Stimulated activated naive B cell treated with anti-CD40 and anti-IgM and Interleukin-4, amounts not matched to agents 10 μg/mL and 1 μg/mL and 100 μg/mL, for 72 hours (primary cell): ENCODE data around the gene YAP1.

ENCODE experiments used
- ATAC-seq, 2 donors: fragments of 150-1000 bp; cut with Tn5 transposase; replicated peaks; 2 replicates each; pipeline ENCODE4 v1.10.0; 2021; ENCODE audit warnings: moderate library complexity in 1 of 2
- DNase-seq: peaks from one replicate; pipeline ENCODE4 v3.0.0; 2021
- H3K27ac Mint-ChIP-seq: one replicate; pipeline ENCODE4 v1.8.0; 2022; ENCODE audit warnings: mild to moderate bottlenecking, mixed read lengths
- H3K27me3 Mint-ChIP-seq, 2 donors: one replicate each; pipeline ENCODE4 v1.8.0; 2022; ENCODE audit warnings: mixed read lengths in 2 of 2
- H3K36me3 Mint-ChIP-seq, 2 donors: one replicate each; pipeline ENCODE4 v1.8.0; 2022; ENCODE audit warnings: mixed read lengths in 2 of 2, mild to moderate bottlenecking in 1 of 2
- H3K4me1 Mint-ChIP-seq, 2 donors: one replicate each; pipeline ENCODE4 v1.8.0; 2022; ENCODE audit warnings: mixed read lengths in 2 of 2, mild to moderate bottlenecking in 1 of 2
- H3K4me3 Mint-ChIP-seq, 2 donors: one replicate each; pipeline ENCODE4 v1.8.0; 2022; ENCODE audit warnings: mild to moderate bottlenecking in 2 of 2, mixed read lengths in 2 of 2, moderate library complexity in 1 of 2
- H3K9me3 Mint-ChIP-seq, 2 donors: one replicate each; pipeline ENCODE4 v1.8.0; 2022; ENCODE audit warnings: mixed read lengths in 2 of 2, mild to moderate bottlenecking in 1 of 2

Gene YAP1

GRCh38 chr11:102138223-102138622 is 28.0 kb downstream of the YAP1 start:
- H3K4me1 Mint-ChIP-seq: no peaks in the 10 kb centered on the region
- ATAC-seq: no peak
- H3K27me3 Mint-ChIP-seq: peaks cover 0 to 11% of the 10 kb centered on the region in 2 donors
- H3K27ac Mint-ChIP-seq: no peak overlapping the region
- H3K4me3 Mint-ChIP-seq: no peak overlapping the region
- H3K9me3 Mint-ChIP-seq: peaks cover 0 to 3% of the 10 kb centered on the region in 2 donors
- H3K36me3 Mint-ChIP-seq: no peaks in the 10 kb centered on the region
- no peak for DNase-seq

DNA sequence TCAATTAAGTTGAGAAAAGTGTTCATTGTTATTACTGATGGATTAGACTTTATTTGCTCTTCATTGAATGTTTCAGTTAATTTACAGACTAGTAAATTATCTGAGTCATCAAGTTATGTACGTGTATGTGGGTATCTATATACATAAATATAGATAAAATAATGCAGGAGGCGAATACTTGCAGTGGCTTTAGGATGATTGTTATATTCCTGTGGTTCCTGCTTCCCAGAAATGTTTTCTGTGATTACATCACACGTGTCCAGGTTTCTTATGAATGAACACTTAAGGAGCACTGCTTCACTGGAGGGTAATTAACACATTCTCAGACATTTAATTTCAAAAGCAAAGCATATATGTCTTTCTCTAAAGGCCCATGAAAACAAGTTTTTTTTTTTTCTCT is 28.4 kb downstream of the YAP1 start:
- Mint-ChIP-seq H3K4me3 (no peak overlapping the region), H3K27me3 (peaks cover 0 to 9% of the 10 kb centered on the region in 2 donors), H3K27ac (no peak overlapping the region), H3K9me3 (peaks cover 0 to 3% of the 10 kb centered on the region in 2 donors), H3K4me1 (no peaks in the 10 kb centered on the region), H3K36me3 (no peaks in the 10 kb centered on the region)
- DNase-seq (no peak), ATAC-seq (no peak)

- Mint-ChIP-seq H3K9me3 (peaks cover 0 to 3% of the 10 kb centered on the region in 2 donors), H3K4me1 (no peaks in the 10 kb centered on the region), H3K4me3 (no peak overlapping the region), H3K27me3 (peaks cover 0 to 5% of the 10 kb centered on the region in 2 donors), H3K27ac (no peak overlapping the region), H3K36me3 (no peaks in the 10 kb centered on the region)
- DNase-seq: no peak
- no peak for ATAC-seq
Measured at GRCh38 chr11:102139081-102139498, 28.8 kb downstream of the YAP1 start.

DNA sequence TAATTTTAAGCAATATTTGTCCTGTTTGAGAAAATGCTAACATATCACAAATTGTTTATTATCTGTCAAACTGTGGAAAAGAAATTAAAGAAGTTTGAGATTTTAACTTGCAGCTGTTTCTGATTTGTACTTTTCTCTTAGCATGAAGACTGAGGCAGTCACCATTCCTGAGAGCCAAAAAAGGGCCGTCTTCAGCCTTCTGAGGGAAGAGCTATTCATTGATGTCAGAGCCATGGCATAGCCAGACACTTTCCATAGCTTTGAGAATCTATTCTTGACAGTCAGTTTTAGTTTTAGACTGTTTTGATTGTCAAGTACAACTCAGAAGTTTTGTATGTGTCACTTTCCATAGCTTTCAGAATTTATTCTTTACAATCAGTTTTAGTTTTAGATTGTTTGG is 32.1 kb downstream of the YAP1 start:
- Mint-ChIP-seq H3K27ac (no peak overlapping the region), H3K4me1 (no peaks in the 10 kb centered on the region), H3K4me3 (no peak overlapping the region), H3K36me3 (no peaks in the 10 kb centered on the region), H3K27me3 (peaks cover 11 to 17% of the 10 kb centered on the region in 2 donors), H3K9me3 (peaks cover 0 to 3% of the 10 kb centered on the region in 2 donors)
- ATAC-seq (no peak), DNase-seq (no peak)

- H3K27me3 Mint-ChIP-seq: peaks cover 11 to 17% of the 10 kb centered on the region in 2 donors
- ATAC-seq (no peak), DNase-seq (no peak)
- no peak overlapping the region for H3K27ac Mint-ChIP-seq
- H3K36me3 Mint-ChIP-seq: no peaks in the 10 kb centered on the region
- no peaks in the 10 kb centered on the region for H3K9me3 Mint-ChIP-seq
- H3K4me3 Mint-ChIP-seq: no peak overlapping the region
- no peaks in the 10 kb centered on the region for H3K4me1 Mint-ChIP-seq
Measured at GRCh38 chr11:102143867-102144266, 33.6 kb downstream of the YAP1 start.

DNA sequence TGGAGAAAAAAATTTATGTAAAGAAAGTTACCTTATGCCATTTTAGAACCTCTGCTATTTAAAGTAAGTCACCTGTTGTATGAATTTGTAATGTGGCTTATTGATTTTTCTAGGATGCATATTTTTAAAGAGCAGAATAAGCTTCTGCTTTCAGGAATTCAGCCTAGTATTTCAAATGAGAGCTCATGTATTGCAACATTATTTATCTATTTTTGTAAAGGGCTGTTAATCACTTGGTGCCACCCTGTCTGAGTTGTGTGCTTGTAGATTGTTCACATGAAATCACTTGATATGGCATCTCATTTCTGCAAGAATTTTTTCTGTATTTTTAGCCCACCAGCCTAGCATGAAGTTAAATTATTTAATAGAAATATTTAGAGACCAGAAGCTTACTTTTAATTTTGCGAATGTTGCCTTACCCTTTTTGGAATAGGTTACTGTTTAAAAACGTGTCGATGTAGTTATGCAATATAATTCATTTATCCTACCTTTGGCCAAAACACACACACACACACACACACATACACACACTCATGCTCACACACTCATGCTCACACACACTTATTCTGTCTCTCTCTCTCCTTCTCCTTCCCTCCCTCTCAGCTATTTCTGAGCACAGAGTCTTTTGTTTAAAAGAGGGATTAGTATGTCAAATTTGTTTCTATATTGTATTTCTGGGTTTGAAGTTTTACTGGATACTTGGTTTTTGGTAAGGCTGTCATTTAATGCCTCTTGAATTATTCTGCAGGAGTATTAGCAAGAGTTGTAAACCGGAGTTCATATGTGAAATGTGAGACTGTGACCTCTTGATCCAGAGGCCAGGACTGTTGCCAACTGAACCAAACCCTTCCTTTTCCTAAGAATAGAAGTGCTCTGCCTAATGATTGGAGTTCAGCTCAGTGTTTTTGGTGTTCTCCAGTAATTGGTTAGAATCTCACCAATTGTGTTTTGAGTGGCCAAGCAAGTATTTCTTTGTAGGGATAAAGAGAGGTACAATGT is 34.4 kb downstream of the YAP1 start:
- Mint-ChIP-seq H3K27me3 (peaks cover 16 to 17% of the 10 kb centered on the region in 2 donors), H3K36me3 (no peaks in the 10 kb centered on the region), H3K4me1 (no peaks in the 10 kb centered on the region), H3K9me3 (no peaks in the 10 kb centered on the region), H3K4me3 (no peak overlapping the region), H3K27ac (no peak overlapping the region)
- ATAC-seq (no peak), DNase-seq (no peak)

- H3K27ac Mint-ChIP-seq: no peak overlapping the region
- DNase-seq: no peak
- ATAC-seq: no peak
- no peak overlapping the region for H3K4me3 Mint-ChIP-seq
- H3K4me1 Mint-ChIP-seq: no peaks in the 10 kb centered on the region
- no peaks in the 10 kb centered on the region for H3K9me3 Mint-ChIP-seq
- H3K27me3 Mint-ChIP-seq: peaks cover 12 to 26% of the 10 kb centered on the region in 2 donors
- no peaks in the 10 kb centered on the region for H3K36me3 Mint-ChIP-seq
Measured at GRCh38 chr11:102147015-102147414, 36.8 kb downstream of the YAP1 start.

DNA sequence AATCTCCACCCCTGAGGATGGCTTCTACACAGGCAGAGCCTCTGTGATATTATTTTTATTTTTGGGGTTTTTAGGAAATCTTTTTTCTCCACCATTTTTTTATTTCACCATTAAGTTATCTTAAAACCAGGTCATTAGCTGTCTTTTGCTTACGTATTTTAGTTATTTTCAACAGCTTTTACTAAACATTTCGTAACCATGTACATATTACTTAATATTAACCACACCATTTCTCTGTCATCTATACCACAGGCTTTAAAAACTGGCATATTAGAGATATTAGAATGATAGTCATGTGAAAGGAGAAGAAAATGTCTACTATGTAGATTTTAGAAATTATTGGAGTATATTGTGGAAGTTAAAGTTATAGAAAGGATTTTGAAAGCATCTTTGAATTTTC is 37.4 kb downstream of the YAP1 start:
- Mint-ChIP-seq H3K36me3 (no peaks in the 10 kb centered on the region), H3K27ac (no peak overlapping the region), H3K4me1 (no peaks in the 10 kb centered on the region), H3K4me3 (no peak overlapping the region), H3K9me3 (no peaks in the 10 kb centered on the region), H3K27me3 (peaks cover 12 to 27% of the 10 kb centered on the region in 2 donors)
- no peak for ATAC-seq
- DNase-seq: no peak

- H3K9me3 Mint-ChIP-seq: no peaks in the 10 kb centered on the region
- H3K4me3 Mint-ChIP-seq: no peak overlapping the region
- ATAC-seq (no peak), DNase-seq (no peak)
- no peaks in the 10 kb centered on the region for H3K4me1 Mint-ChIP-seq
- no peaks in the 10 kb centered on the region for H3K36me3 Mint-ChIP-seq
- H3K27me3 Mint-ChIP-seq: peaks cover 12 to 30% of the 10 kb centered on the region in 2 donors
- no peak overlapping the region for H3K27ac Mint-ChIP-seq
Measured at GRCh38 chr11:102148059-102148458, 37.8 kb downstream of the YAP1 start.

DNA sequence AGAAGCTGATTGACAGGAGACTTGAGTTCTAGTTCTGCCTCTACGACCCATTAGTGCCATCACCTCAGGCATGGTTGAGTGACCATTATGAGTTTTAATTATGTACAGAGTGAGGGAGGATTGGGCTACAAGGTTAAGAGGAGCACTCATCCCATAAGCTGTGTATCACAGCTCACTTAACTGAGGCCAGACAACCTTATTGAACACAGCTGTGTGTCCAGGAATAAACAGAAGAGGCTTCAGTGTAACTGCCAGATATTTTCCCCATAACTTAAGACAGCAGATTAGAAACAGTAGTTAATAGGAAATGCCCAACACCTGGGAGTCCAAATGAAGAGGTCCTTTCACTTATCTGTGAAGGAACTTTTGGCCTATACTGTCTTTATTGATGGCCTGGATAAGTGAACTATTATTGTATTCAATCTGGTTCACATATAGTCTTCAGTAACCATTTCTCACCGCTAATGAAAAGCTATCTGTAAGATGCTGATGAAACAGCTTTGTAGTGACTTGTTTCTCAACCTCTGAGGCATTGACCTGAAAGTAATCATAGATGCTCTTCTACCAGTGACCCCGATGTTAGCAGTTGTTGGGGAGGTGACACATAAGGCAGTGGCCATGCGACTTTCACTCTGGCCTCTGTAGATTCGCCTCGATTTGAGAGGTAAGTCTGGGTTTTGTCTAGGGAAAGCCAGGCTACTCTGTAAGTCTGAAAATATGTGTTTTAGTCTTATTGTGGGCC is 41.7 kb downstream of the YAP1 start:
- DNase-seq (no peak), ATAC-seq (no peak)
- Mint-ChIP-seq H3K4me3 (no peak overlapping the region), H3K4me1 (no peaks in the 10 kb centered on the region), H3K27ac (no peak overlapping the region), H3K27me3 (peaks cover 8 to 19% of the 10 kb centered on the region in 2 donors), H3K9me3 (no peaks in the 10 kb centered on the region), H3K36me3 (no peaks in the 10 kb centered on the region)

GRCh38 chr11:102153082-102153481 is 42.8 kb downstream of the YAP1 start:
- Mint-ChIP-seq H3K27ac (no peak overlapping the region), H3K9me3 (no peaks in the 10 kb centered on the region), H3K4me1 (no peaks in the 10 kb centered on the region), H3K4me3 (no peak overlapping the region), H3K36me3 (no peaks in the 10 kb centered on the region), H3K27me3 (peaks cover 8 to 19% of the 10 kb centered on the region in 2 donors)
- no peak for DNase-seq
- ATAC-seq: no peak

DNA sequence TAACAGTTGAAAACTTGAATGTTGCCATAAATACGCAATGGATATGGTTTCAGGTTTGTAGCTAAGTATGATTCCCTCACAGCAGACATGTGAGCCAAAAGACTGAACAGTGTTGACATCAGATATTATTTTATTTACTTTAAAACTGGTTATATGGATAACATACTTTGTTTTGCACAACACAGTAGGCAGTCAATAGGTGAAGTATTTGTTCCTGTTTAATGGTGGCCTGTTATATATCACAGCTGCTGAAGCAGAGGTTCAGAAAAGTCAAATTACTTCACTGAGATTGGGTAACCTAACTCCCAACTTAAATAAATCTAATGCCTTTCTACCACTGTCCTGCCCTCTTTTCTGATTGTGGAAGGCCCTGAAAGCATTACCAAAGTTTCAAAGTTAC is 44.6 kb downstream of the YAP1 start:
- Mint-ChIP-seq H3K36me3 (no peaks in the 10 kb centered on the region), H3K9me3 (no peaks in the 10 kb centered on the region), H3K4me1 (no peaks in the 10 kb centered on the region), H3K27ac (no peak overlapping the region), H3K4me3 (no peak overlapping the region), H3K27me3 (peaks cover 8 to 14% of the 10 kb centered on the region in 2 donors)
- DNase-seq (no peak), ATAC-seq (no peak)

DNA sequence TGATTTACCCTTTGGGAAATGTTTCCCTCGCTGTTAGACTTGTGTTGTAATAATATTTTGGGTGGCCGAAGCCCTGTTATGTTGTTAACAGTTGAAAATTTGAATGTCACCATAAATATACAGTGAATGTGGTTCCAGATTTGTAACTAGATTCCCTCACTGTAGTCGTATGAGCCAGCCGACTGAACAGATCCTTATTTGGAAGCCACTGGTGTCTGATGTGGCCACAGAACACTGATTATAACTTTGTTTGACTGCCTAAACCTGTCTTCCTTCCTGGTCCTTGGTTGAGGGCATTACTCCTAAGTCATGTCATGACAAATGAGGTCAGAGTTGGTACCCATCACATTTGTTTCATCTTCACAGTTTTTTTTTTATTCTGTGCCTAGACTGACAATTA is 45.4 kb downstream of the YAP1 start:
- H3K4me3 Mint-ChIP-seq: no peak overlapping the region

DNA sequence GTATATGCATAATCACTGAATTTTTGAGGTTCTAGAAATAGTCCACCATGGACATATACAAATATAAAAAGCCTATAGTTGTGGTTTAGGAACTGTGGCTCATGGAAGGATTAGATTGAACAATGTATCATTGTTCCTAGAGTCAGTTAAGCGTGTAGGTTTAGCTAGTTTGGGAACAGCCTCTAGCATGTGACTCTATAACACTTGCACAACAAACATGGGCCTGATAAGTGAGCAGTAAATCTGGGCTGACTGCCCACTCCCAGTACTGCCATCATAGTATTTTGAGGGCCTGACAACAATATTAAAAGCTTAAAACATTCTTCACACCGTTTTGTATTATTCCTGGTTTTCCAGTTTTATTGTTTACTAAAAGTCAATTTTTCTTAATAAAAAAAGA is 47.0 kb downstream of the YAP1 start:
- DNase-seq (no peak), ATAC-seq (no peak)
- H3K36me3 Mint-ChIP-seq: no peaks in the 10 kb centered on the region
- peaks cover 4 to 8% of the 10 kb centered on the region in 2 donors for H3K27me3 Mint-ChIP-seq
- H3K27ac Mint-ChIP-seq: no peak overlapping the region
- no peaks in the 10 kb centered on the region for H3K9me3 Mint-ChIP-seq
- no peaks in the 10 kb centered on the region for H3K4me1 Mint-ChIP-seq
- no peak overlapping the region for H3K4me3 Mint-ChIP-seq

More for the DNA sequence above, 45.4 kb downstream of the YAP1 start:
- Mint-ChIP-seq H3K27ac (no peak overlapping the region), H3K27me3 (peaks cover 8 to 14% of the 10 kb centered on the region in 2 donors), H3K36me3 (no peaks in the 10 kb centered on the region), H3K4me1 (no peaks in the 10 kb centered on the region), H3K9me3 (no peaks in the 10 kb centered on the region)
- no peak for DNase-seq
- no peak for ATAC-seq
